ENCODE data around the gene ELOB.
"Not testable (repeated sequence)": the region's sequence is repeated elsewhere in the genome, so short reads cannot be mapped to it uniquely, and the experiment has no call there.

ELOB gene

DNA sequence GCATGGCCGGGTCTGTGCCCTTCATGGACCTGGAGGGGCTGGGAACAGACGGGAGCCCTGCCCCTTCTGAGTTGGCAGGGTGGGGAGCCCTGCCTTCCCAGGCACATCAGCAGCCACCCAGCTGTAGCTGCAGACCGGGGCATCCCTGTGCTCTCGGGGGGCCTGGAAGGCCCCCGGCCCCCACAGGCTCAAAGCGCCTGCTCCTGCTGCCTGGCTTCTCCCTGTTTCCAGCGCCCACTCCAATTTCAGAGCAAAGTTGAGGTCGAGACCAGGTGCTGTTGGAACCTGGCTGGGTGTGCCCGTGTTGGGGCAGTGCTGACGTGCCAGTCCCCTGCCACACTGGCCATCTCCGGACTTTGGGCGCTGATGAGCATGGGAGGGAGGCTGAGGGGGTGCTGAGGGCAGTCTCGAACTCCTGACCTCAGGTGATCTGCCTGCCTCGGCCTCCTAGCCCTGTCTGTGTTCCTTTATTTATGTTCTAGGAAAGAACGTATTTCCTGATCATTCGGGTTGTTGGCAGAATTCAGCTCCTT is 52.2 kb downstream of the ELOB start:
- Mint-ChIP-seq H3K4me3 (no peak overlapping the region), H3K27ac (no peak overlapping the region), H3K36me3 (no peaks in the 10 kb centered on the region), H3K9me3 (no peaks in the 10 kb centered on the region), H3K27me3 (peaks cover 12% of the 10 kb centered on the region), H3K4me1 (no peaks in the 10 kb centered on the region)
- DNase-seq (ENCODE audit: low spot score in 2 of 2) (no peak), ATAC-seq (ENCODE audit: low read depth) (no peak)

DNA sequence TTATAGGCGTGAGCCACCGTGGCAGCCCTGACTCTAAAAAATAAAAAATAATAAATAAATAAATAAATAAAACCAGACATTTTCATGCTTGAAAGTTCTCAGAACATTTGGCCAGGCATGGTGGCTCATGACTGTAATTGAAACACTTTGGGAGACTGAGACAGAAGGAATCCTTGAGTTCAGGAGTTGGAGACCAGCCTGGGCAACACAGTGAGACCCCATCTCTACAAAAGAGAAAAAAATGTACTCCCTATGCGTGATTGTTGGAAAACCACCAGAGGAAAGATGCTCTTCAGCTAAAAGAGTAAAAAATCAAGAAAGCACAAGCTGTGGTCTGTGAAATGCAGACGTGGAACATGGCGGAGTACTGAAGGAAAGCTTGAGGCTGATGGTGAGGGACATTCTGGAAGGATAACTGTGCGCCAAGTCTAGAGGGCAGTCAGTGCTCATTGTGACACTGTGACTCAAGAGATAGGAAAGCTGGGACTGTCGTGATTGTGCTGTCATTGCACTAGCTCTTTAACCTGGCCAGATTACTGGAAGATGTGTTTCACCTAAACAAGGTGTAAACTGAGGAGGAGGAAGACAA is 52.9 kb downstream of the ELOB start:
- no peaks in the 10 kb centered on the region for H3K4me1 Mint-ChIP-seq
- no peak for DNase-seq (ENCODE audit: low spot score in 2 of 2)
- H3K9me3 Mint-ChIP-seq, result no peaks in the 10 kb centered on the region
- no peaks in the 10 kb centered on the region for H3K36me3 Mint-ChIP-seq
- no peak overlapping the region for H3K4me3 Mint-ChIP-seq
- no peak for ATAC-seq (ENCODE audit: low read depth)
- H3K27ac Mint-ChIP-seq, result no peak overlapping the region
- peaks cover 10% of the 10 kb centered on the region for H3K27me3 Mint-ChIP-seq

- not testable (repeated sequence) for H3K4me1 Mint-ChIP-seq; ATAC-seq (ENCODE audit: low read depth); H3K9me3 Mint-ChIP-seq; H3K27ac Mint-ChIP-seq; DNase-seq (ENCODE audit: low spot score in 2 of 2); H3K36me3 Mint-ChIP-seq
- Mint-ChIP-seq H3K27me3 (peaks cover 10% of the 10 kb centered on the region), H3K4me3 (peak overlapping the region; percentile 88)
Observed at GRCh38 chr16:2721634-2722173, 55.4 kb downstream of the ELOB start.

All from memory B cell (primary cell).